Suprapubic skin (tissue), 4 donors: ENCODE results near the gene KLF15. TPM values are rescaled to one million over a fixed set of nuclear protein-coding genes. Genes with fewer than 3 reads are reported as not detected.

ENCODE experiments used
- DNase-seq, 2 donors: peaks; one replicate each; pipeline ENCODE4 v3.0.0-alpha.2; 2019; ENCODE audit warnings: low spot score in 2 of 2
- H3K27ac ChIP-seq: fragments of 200-600 bp; sonication (generic); one replicate; pipeline ENCODE4 v1.5.1; 2019
- H3K27me3 ChIP-seq: fragments of 200-600 bp; sonication (generic); one replicate; pipeline ENCODE4 v1.5.1; 2019
- H3K36me3 ChIP-seq: fragments of 200-600 bp; sonication (generic); one replicate; pipeline ENCODE4 v1.5.1; 2019
- H3K4me1 ChIP-seq: fragments of 200-600 bp; sonication (generic); one replicate; pipeline ENCODE4 v1.5.1; 2019
- H3K4me3 ChIP-seq: fragments of 200-600 bp; sonication (generic); one replicate; pipeline ENCODE4 v1.5.1; 2019; ENCODE audit warnings: mild to moderate bottlenecking
- H3K9me3 ChIP-seq: fragments of 200-600 bp; sonication (generic); one replicate; pipeline ENCODE4 v1.5.1; 2019
- CTCF ChIP-seq, 2 donors: fragments of 200-600 bp in 1 of 2; fragments of 450-650 bp in 1 of 2; sonication (generic) in 1 of 2; IDR thresholded peaks; one replicate each; pipeline ENCODE4 v1.5.1; 2016 to 2019; ENCODE audit warnings: antibody characterized with exemption in 2 of 2, mild to moderate bottlenecking in 1 of 2, moderate library complexity in 1 of 2
- EP300 ChIP-seq: sonication (generic); formaldehyde crosslinking; IDR thresholded peaks from one replicate; pipeline ENCODE4 v1.6.1; 2017; ENCODE audit warnings: antibody characterized with exemption
- POLR2A ChIP-seq, 2 donors: fragments of 450-650 bp; IDR thresholded peaks; one replicate each; pipeline ENCODE4 v1.6.1; 2017; ENCODE audit warnings: antibody characterized with exemption in 2 of 2, mild to moderate bottlenecking in 2 of 2, moderate library complexity in 2 of 2
- POLR2AphosphoS5 ChIP-seq, 3 donors: sonication (generic); formaldehyde crosslinking; IDR thresholded peaks; one replicate each; pipeline ENCODE4 v1.6.1; 2017; ENCODE audit warnings: antibody characterized with exemption in 3 of 3
- WGBS: methylation state at CpG from one replicate; pipeline ENCODE4 v1.1.5; 2018; 5-methylcytosine and 5-hydroxymethylcytosine counted together
- total RNA-seq, 4 donors: library from RNA; depleted of rRNA; stranded (reverse); fragments of >200 nt; gene quantifications; one replicate each; pipeline ENCODE4 v1.1.0, GENCODE V29; 2016

The KLF15 gene
- total RNA-seq, 4 donors from 2014 or later, result 7.3 to 19.2 (median 14.3) TPM

GRCh38 chr3:126365351-126366277 lies 8.4 kb upstream of the KLF15 start:
- H3K9me3 ChIP-seq, result no peaks in the 10 kb centered on the region
- TF ChIP-seq EP300 (no peak), POLR2AphosphoS5 (IDR thresholded peaks at IDR 0.05) (no peak), POLR2A (IDR thresholded peaks at IDR 0.05) (no peak), CTCF (IDR thresholded peaks at IDR 0.05) (no peak)
- peaks cover 6% of the 10 kb centered on the region for H3K27me3 ChIP-seq
- DNase-seq, result peak in 1 of 2 donors; percentile 21
- H3K27ac ChIP-seq, result no peak overlapping the region
- 90% methylated on average over 8 of the region's 11 CpGs for WGBS
- H3K36me3 ChIP-seq, result no peaks in the 10 kb centered on the region
- H3K4me3 ChIP-seq, result no peak overlapping the region
- H3K4me1 ChIP-seq, result no peaks in the 10 kb centered on the region

GRCh38 chr3:126364731-126365301 lies 7.6 kb upstream of the KLF15 start:
- WGBS, result 83% methylated on average over 2 of the region's 5 CpGs
- no peaks in the 10 kb centered on the region for H3K9me3 ChIP-seq
- TF ChIP-seq POLR2AphosphoS5 (IDR thresholded peaks at IDR 0.05), result no peak
- TF ChIP-seq POLR2A (IDR thresholded peaks at IDR 0.05), result no peak
- TF ChIP-seq EP300, result no peak
- TF ChIP-seq CTCF (IDR thresholded peaks at IDR 0.05), result no peak
- H3K27ac ChIP-seq, result no peak overlapping the region
- H3K4me1 ChIP-seq, result no peaks in the 10 kb centered on the region
- H3K27me3 ChIP-seq, result peaks cover 14% of the 10 kb centered on the region
- DNase-seq, result peak in 1 of 2 donors; percentile 48
- H3K36me3 ChIP-seq, result no peaks in the 10 kb centered on the region
- H3K4me3 ChIP-seq, result no peak overlapping the region

- WGBS, result 93% methylated on average over 8 of the region's 9 CpGs
- no peak overlapping the region for H3K4me3 ChIP-seq
- H3K4me1 ChIP-seq, result no peaks in the 10 kb centered on the region
- H3K27me3 ChIP-seq, result peaks cover 16% of the 10 kb centered on the region
- TF ChIP-seq CTCF (IDR thresholded peaks at IDR 0.05) (no peak), POLR2AphosphoS5 (IDR thresholded peaks at IDR 0.05) (no peak)
- H3K36me3 ChIP-seq, result no peaks in the 10 kb centered on the region
- H3K9me3 ChIP-seq, result no peaks in the 10 kb centered on the region
- no peak overlapping the region for H3K27ac ChIP-seq
- peak in 1 of 2 donors; percentile 37 for DNase-seq
Measured at GRCh38 chr3:126364130-126364695, 7.0 kb upstream of the KLF15 start.

- Histone ChIP-seq H3K9me3 (no peaks in the 10 kb centered on the region), H3K4me3 (no peak overlapping the region), H3K4me1 (peaks cover 17% of the 10 kb centered on the region), H3K27ac (no peak overlapping the region), H3K27me3 (peaks cover 35% of the 10 kb centered on the region), H3K36me3 (no peaks in the 10 kb centered on the region)
- no peak for TF ChIP-seq POLR2A (IDR thresholded peaks at IDR 0.05)
- 87% methylated on average over 9 of the region's 9 CpGs for WGBS
- DNase-seq, result peak; percentile 49 to 60
Measured at GRCh38 chr3:126361211-126361610, 4.0 kb upstream of the KLF15 start.

- Histone ChIP-seq H3K9me3 (no peaks in the 10 kb centered on the region), H3K4me3 (no peak overlapping the region), H3K36me3 (no peaks in the 10 kb centered on the region), H3K4me1 (peaks cover 18% of the 10 kb centered on the region), H3K27ac (no peak overlapping the region), H3K27me3 (peaks cover 36% of the 10 kb centered on the region)
- 93% methylated on average over 3 of the region's 3 CpGs for WGBS
- no peak for DNase-seq
- TF ChIP-seq POLR2AphosphoS5 (IDR thresholded peaks at IDR 0.05) (no peak), POLR2A (IDR thresholded peaks at IDR 0.05) (no peak), CTCF (IDR thresholded peaks at IDR 0.05) (no peak), EP300 (no peak)
Measured at GRCh38 chr3:126360714-126361060, 3.5 kb upstream of the KLF15 start.
